Breast epithelium (tissue), 4 donors: ENCODE data around the gene ASAP3. TPM values are rescaled to one million over a fixed set of nuclear protein-coding genes. Genes with fewer than 3 reads are reported as not detected.

Experiments
- DNase-seq, 2 donors: peaks; one replicate each; pipeline ENCODE4 v3.0.0-alpha.2; 2019; ENCODE audit warnings: low spot score in 2 of 2
- H3K27ac ChIP-seq, 2 donors: fragments of 200-600 bp; sonication (generic) in 1 of 2; one replicate each; pipeline ENCODE4 v1.5.1; 2016 to 2019; ENCODE audit warnings: mild to moderate bottlenecking in 1 of 2
- H3K27me3 ChIP-seq, 2 donors: fragments of 200-600 bp; sonication (generic) in 1 of 2; one replicate each; pipeline versions ENCODE4 v1.5.1 to v1.6.0; 2017 to 2019; ENCODE audit warnings: control low read depth in 1 of 2, mild to moderate bottlenecking in 1 of 2
- H3K36me3 ChIP-seq: fragments of 200-600 bp; one replicate; pipeline ENCODE4 v1.5.1; 2019
- H3K4me1 ChIP-seq, 2 donors: fragments of 200-600 bp; sonication (generic); one replicate each; pipeline ENCODE4 v1.5.1; 2016 to 2019; ENCODE audit warnings: control low read depth in 1 of 2
- H3K4me3 ChIP-seq, 3 donors: fragments of 200-600 bp; sonication (generic); 1 replicate in 2 of 3; 2 replicates in 1 of 3; pipeline ENCODE4 v1.5.1; 2016 to 2019; ENCODE audit warnings: mild to moderate bottlenecking in 3 of 3, moderate library complexity in 2 of 3
- H3K9me3 ChIP-seq, 2 donors: fragments of 200-600 bp; sonication (generic) in 1 of 2; one replicate each; pipeline ENCODE4 v1.5.1; 2016 to 2019; ENCODE audit warnings: control low read depth in 1 of 2
- POLR2A ChIP-seq: fragments of 450-650 bp; IDR thresholded peaks from one replicate; pipeline ENCODE4 v1.6.1; 2016; ENCODE audit warnings: antibody characterized with exemption, mild to moderate bottlenecking, moderate library complexity
- POLR2AphosphoS5 ChIP-seq, 3 donors: sonication (generic); formaldehyde crosslinking; IDR thresholded peaks; one replicate each; pipeline ENCODE4 v1.6.1; 2017; ENCODE audit warnings: antibody characterized with exemption in 3 of 3
- intact Hi-C: fragments of 100-400 bp; cut with DNase I; formaldehyde crosslinking; loops from one replicate; pipeline ENCODE4 v1.15.1; 2023; ENCODE audit warnings: low total_unique reads
- total RNA-seq, 3 donors: library from RNA; depleted of rRNA; stranded (reverse); fragments of >200 nt; gene quantifications; one replicate each; pipeline ENCODE4 v1.1.0, GENCODE V29; 2016
- TF ChIP-seq, protein P1 (sequence below), 3 donors: fragments of 450-650 bp; IDR thresholded peaks; one replicate each; pipeline ENCODE4 v1.5.1; 2016 to 2017; ENCODE audit warnings: antibody characterized with exemption in 3 of 3, mild to moderate bottlenecking in 3 of 3, moderate library complexity in 3 of 3

Gene ASAP3
- total RNA-seq, 3 donors from 2014 or later, result 47.7 to 61.6 (median 54.9) TPM

DNA sequence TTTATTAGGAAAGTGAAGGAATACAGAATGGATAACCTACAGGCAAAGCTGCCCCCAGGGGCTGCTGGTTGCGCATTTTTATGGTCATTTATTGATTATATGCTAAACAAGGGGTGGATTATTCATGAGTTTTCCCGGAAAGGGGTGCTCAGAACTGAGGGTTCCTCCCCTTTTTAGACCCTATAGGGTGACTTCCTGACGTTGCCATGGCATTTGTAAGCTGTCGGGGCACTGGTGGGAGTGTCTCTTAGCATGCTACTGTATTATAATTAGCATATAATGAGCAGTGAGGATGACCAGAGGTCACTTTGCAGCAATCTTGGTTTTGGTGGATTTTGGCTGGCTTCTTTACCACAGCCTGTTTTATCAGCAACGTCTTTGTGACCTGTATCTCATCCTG is 5.9 kb upstream of the ASAP3 start:
- intact Hi-C loops, result no loop called here
- Histone ChIP-seq H3K4me1 (no peaks in the 10 kb centered on the region), H3K9me3 (no peaks in the 10 kb centered on the region), H3K27me3 (no peaks in the 10 kb centered on the region), H3K4me3 (no peak overlapping the region), H3K36me3 (no peaks in the 10 kb centered on the region), H3K27ac (no peak overlapping the region)
- TF ChIP-seq POLR2A, result no peak
- no peak for TF ChIP-seq POLR2AphosphoS5 (IDR thresholded peaks at IDR 0.05)
- TF ChIP-seq, protein P1, sequence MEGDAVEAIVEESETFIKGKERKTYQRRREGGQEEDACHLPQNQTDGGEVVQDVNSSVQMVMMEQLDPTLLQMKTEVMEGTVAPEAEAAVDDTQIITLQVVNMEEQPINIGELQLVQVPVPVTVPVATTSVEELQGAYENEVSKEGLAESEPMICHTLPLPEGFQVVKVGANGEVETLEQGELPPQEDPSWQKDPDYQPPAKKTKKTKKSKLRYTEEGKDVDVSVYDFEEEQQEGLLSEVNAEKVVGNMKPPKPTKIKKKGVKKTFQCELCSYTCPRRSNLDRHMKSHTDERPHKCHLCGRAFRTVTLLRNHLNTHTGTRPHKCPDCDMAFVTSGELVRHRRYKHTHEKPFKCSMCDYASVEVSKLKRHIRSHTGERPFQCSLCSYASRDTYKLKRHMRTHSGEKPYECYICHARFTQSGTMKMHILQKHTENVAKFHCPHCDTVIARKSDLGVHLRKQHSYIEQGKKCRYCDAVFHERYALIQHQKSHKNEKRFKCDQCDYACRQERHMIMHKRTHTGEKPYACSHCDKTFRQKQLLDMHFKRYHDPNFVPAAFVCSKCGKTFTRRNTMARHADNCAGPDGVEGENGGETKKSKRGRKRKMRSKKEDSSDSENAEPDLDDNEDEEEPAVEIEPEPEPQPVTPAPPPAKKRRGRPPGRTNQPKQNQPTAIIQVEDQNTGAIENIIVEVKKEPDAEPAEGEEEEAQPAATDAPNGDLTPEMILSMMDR (IDR thresholded peaks at IDR 0.05), result no peak
- no peak for DNase-seq

DNA sequence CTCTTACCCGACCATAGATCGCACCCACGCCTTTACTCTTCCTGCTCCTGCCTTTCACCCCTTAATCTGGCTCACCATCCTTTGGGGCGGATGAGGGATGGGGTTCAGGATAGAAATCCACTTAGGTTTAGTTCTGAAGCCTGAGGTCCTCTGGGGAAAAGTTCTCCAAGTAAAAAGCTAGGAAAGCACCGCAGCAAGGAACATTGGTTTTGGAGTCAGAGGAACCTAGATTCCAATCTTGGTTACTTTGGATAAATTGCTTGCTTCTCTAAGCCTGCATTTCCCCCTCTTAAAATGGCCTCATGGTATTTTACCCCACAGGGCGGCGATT is 988 bp upstream of the ASAP3 start:
- no peak for TF ChIP-seq POLR2AphosphoS5 (IDR thresholded peaks at IDR 0.05)
- TF ChIP-seq, protein P1 (IDR thresholded peaks at IDR 0.05), result no peak
- no peak for TF ChIP-seq POLR2A
- Histone ChIP-seq H3K27me3 (no peaks in the 10 kb centered on the region), H3K27ac (peak overlapping the region; percentile 87 to 96), H3K36me3 (no peaks in the 10 kb centered on the region), H3K4me3 (peak overlapping the region in 2 of 3 donors; percentile 83 to 99), H3K4me1 (no peaks in the 10 kb centered on the region), H3K9me3 (no peaks in the 10 kb centered on the region)
- intact Hi-C loops, result no loop called here
- no peak for DNase-seq

DNA sequence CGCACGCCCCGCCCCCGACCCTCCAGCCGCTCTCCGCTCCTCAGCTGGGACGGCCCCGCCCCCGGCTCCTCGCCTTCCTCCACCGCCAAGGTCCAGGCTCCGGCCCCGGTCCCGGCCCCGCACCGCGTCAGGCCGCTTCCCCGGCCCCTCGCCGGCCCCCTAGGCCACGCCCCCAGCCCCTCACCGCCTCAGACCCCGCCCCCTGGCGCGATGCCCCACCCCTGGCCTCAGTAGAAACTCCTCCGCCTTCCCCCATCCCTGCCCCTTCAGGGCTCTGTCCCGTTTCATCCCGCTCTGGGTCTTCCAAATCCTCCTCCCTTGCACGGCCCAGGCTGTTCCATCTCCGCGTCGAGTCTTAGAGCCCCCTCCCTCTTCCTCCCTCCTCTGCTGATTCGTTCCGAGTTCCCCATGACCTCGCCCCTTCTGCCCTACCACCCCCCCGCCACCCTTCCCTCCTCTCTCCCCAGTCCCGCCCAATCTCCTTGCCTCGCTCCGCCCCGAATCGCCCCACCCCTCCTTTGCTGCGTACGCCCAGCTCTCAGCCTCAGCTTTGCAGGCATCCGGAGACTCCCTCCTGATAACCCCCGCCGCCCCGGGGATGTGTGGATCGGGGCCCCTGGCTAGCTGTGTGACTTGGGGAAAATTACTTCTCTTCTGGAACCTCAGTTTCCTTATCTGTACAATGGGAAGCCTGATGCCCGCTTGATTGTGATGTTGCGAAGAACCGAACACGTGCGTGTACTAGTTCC is 448 bp upstream of the ASAP3 start:
- H3K27me3 ChIP-seq, result no peaks in the 10 kb centered on the region

DNA sequence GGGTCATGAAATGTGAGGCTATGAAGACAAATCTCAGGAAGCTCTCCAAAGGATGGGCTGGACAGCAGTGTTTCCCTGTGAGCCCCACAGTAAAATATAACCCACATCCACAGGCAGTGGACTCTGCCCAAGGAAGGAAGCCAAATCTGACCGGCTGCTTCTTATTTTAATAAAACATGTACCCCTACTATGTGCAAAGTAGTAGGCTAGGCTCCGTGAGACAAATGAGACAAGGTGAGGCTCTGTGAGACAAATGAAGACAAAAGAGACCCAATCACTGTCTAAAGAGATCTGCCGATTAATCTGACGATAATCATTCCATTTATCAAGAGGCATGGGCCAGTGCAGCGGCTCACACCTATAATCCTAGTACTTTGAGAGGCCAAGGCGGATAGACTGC is 2.1 kb downstream of the ASAP3 start:
- Histone ChIP-seq H3K27me3 (no peaks in the 10 kb centered on the region), H3K27ac (peak overlapping the region in 1 of 2 donors; percentile 8), H3K4me3 (peak overlapping the region in 1 of 3 donors; percentile 99), H3K4me1 (no peaks in the 10 kb centered on the region), H3K9me3 (no peaks in the 10 kb centered on the region), H3K36me3 (no peaks in the 10 kb centered on the region)
- no peak for TF ChIP-seq POLR2AphosphoS5 (IDR thresholded peaks at IDR 0.05)
- TF ChIP-seq, protein P1 (IDR thresholded peaks at IDR 0.05), result no peak
- TF ChIP-seq POLR2A, result no peak
- intact Hi-C loops, result no loop called here
- DNase-seq, result no peak

More for the DNA sequence above, 448 bp upstream of the ASAP3 start:
- Histone ChIP-seq H3K4me3 (peak overlapping the region; percentile 83 to 99 (median 93)), H3K4me1 (no peaks in the 10 kb centered on the region), H3K36me3 (no peaks in the 10 kb centered on the region), H3K9me3 (no peaks in the 10 kb centered on the region), H3K27ac (peak overlapping the region; percentile 87 to 96)
- TF ChIP-seq POLR2A, result no peak
- TF ChIP-seq POLR2AphosphoS5 (IDR thresholded peaks at IDR 0.05), result no peak
- TF ChIP-seq, protein P1 (IDR thresholded peaks at IDR 0.05), result no peak
- intact Hi-C loops, result no loop called here
- DNase-seq, result peak; percentile 83 to 87

DNA sequence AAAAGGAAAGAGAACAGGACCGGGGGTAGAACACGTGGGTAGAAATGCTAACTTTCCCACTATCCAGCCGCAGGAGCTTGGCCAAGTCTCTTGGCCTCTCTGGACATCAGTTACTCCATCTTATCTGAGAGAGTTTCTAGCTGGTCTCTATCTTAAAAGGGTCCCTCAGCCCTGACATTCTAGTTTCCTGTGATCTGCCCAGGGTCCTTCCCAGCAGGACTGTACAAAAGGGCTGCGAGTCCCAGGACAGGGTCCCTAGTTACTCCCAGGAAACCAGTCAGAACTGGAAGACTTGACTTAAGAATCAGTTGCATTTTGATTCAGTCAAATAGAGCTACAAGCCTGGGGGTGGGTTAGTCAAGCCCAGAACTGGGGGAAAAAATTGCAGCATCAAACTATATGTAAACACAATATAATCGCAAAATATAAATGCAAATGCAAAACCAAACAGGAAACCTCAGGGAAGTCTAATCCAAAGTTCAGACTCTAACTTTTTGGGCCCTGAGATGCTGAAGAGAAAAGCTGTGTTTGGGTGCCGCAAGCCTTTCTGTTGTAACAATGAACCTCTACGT is 2.9 kb downstream of the ASAP3 start:
- Histone ChIP-seq H3K9me3 (no peaks in the 10 kb centered on the region), H3K36me3 (no peaks in the 10 kb centered on the region), H3K4me1 (no peaks in the 10 kb centered on the region), H3K27ac (peak overlapping the region in 1 of 2 donors; percentile 75), H3K27me3 (no peaks in the 10 kb centered on the region), H3K4me3 (no peak overlapping the region)
- DNase-seq, result no peak
- intact Hi-C loops, result no loop called here
- TF ChIP-seq POLR2AphosphoS5 (IDR thresholded peaks at IDR 0.05) (no peak), POLR2A (no peak)
- TF ChIP-seq, protein P1 (IDR thresholded peaks at IDR 0.05), result no peak
